Fibroblast of mammary gland (primary cell): ENCODE data around the gene PRR7.
A peak's percentile ranks its signal among the peaks of the same experiment; 100 is the strongest.
"Not testable (repeated sequence)": the region's sequence is repeated elsewhere in the genome, so short reads cannot be mapped to it uniquely, and the experiment has no call there.

ENCODE experiments used
- DNase-seq: peaks from one replicate; pipeline ENCODE4 v3.0.0-alpha.2; 2010; ENCODE audit warnings: low read depth
- H3K4me3 ChIP-seq: 2 replicates; pipeline ENCODE4 v1.5.1; 2011; ENCODE audit warnings: low read depth, mild to moderate bottlenecking, low read length, moderate library complexity; ENCODE audit not compliant: control insufficient read depth
- CTCF ChIP-seq: conservative IDR thresholded peaks from 2 replicates; pipeline ENCODE4 v1.5.1; 2011; ENCODE audit warnings: low read depth, low read length, inconsistent platforms; ENCODE audit not compliant: control insufficient read depth, insufficient read depth

Gene PRR7

GRCh38 chr5:177412603-177413233 is 33.9 kb upstream of the PRR7 start:
- no peak overlapping the region for H3K4me3 ChIP-seq
- no peak for DNase-seq
- no peak for TF ChIP-seq CTCF

GRCh38 chr5:177414481-177414880 is 32.1 kb upstream of the PRR7 start:
- no peak for TF ChIP-seq CTCF
- no peak overlapping the region for H3K4me3 ChIP-seq
- no peak for DNase-seq

- not testable (repeated sequence) for DNase-seq, H3K4me3 ChIP-seq
Observed at GRCh38 chr5:177417081-177417480, 29.5 kb upstream of the PRR7 start.

GRCh38 chr5:177419046-177419445 is 27.6 kb upstream of the PRR7 start:
- TF ChIP-seq CTCF, result no peak
- DNase-seq, result peak; percentile 54
- H3K4me3 ChIP-seq, result no peak overlapping the region

GRCh38 chr5:177420472-177420871 is 26.1 kb upstream of the PRR7 start:
- not testable (repeated sequence) for H3K4me3 ChIP-seq, DNase-seq

- no peak overlapping the region for H3K4me3 ChIP-seq
- no peak for DNase-seq
- TF ChIP-seq CTCF, result no peak
Observed at GRCh38 chr5:177421062-177421798, 25.4 kb upstream of the PRR7 start.

GRCh38 chr5:177423671-177424070 is 22.9 kb upstream of the PRR7 start:
- DNase-seq, result no peak
- TF ChIP-seq CTCF, result no peak
- no peak overlapping the region for H3K4me3 ChIP-seq
